Neural progenitor cell (in vitro differentiated cells): ENCODE results near the gene LUZP2. TPM values are rescaled to one million over a fixed set of nuclear protein-coding genes. Genes with fewer than 3 reads are reported as not detected.

ENCODE experiments used
- DNase-seq: peaks from one replicate; pipeline ENCODE4 v3.0.0-alpha.2; 2016; ENCODE audit warnings: low spot score
- H2AFZ ChIP-seq: fragments of 200-600 bp; sonication (generic); replicated peaks from 2 replicates; pipeline ENCODE4 v1.6.1; 2016; ENCODE audit warnings: antibody characterized with exemption
- H3F3A ChIP-seq: fragments of 200-600 bp; sonication (generic); 2 replicates; pipeline ENCODE4 v1.6.1; 2016; ENCODE audit warnings: antibody characterized with exemption, low read depth
- H3K27ac ChIP-seq: fragments of 200-600 bp; sonication (generic); 2 replicates; pipeline ENCODE4 v1.5.1; 2016; ENCODE audit warnings: mild to moderate bottlenecking
- H3K27me3 ChIP-seq: fragments of 200-600 bp; sonication (generic); 2 replicates; pipeline ENCODE4 v1.6.1; 2016; ENCODE audit warnings: mild to moderate bottlenecking, moderate library complexity
- H3K36me3 ChIP-seq: fragments of 200-600 bp; sonication (generic); 2 replicates; pipeline ENCODE4 v1.5.1; 2016
- H3K4me1 ChIP-seq: fragments of 200-600 bp; sonication (generic); 2 replicates; pipeline ENCODE4 v1.6.1; 2016; ENCODE audit warnings: mixed run types
- H3K4me2 ChIP-seq: fragments of 200-600 bp; sonication (generic); 2 replicates; pipeline ENCODE4 v1.6.1; 2016
- H3K4me3 ChIP-seq: fragments of 200-600 bp; sonication (generic); 2 replicates; pipeline ENCODE4 v1.5.1; 2016
- H3K79me2 ChIP-seq: fragments of 200-600 bp; sonication (generic); 2 replicates; pipeline ENCODE4 v1.6.1; 2016; ENCODE audit warnings: low read depth
- H3K9ac ChIP-seq: fragments of 200-600 bp; sonication (generic); 2 replicates; pipeline ENCODE4 v1.6.1; 2016
- H3K9me3 ChIP-seq: fragments of 200-600 bp; sonication (generic); 2 replicates; pipeline ENCODE4 v1.5.1; 2016; ENCODE audit warnings: low read depth
- H4K20me1 ChIP-seq: fragments of 200-600 bp; sonication (generic); 2 replicates; pipeline ENCODE4 v1.6.1; 2016; ENCODE audit warnings: low read depth
- H3K27ac Mint-ChIP-seq: 3 replicates; pipeline ENCODE4 v1.8.0; 2021; ENCODE audit warnings: mixed read lengths
- H3K27me3 Mint-ChIP-seq: 2 replicates; pipeline ENCODE4 v1.8.0; 2022; ENCODE audit warnings: low read depth, mild to moderate bottlenecking, inconsistent platforms, moderate library complexity, mixed read lengths; ENCODE audit not compliant: insufficient read depth
- H3K36me3 Mint-ChIP-seq: 3 replicates; pipeline ENCODE4 v1.8.0; 2021; ENCODE audit warnings: mixed read lengths
- H3K4me1 Mint-ChIP-seq: 3 replicates; pipeline ENCODE4 v1.8.0; 2021; ENCODE audit warnings: mixed read lengths
- H3K4me3 Mint-ChIP-seq: 3 replicates; pipeline ENCODE4 v1.8.0; 2021; ENCODE audit warnings: mild to moderate bottlenecking, moderate library complexity, mixed read lengths
- H3K9me3 Mint-ChIP-seq: 3 replicates; pipeline ENCODE4 v1.8.0; 2020; ENCODE audit warnings: mixed read lengths
- EZH2 ChIP-seq: fragments of 200-600 bp; sonication (generic); IDR thresholded peaks from 2 replicates; pipeline ENCODE4 v1.6.1; 2017; ENCODE audit warnings: antibody characterized with exemption, mild to moderate bottlenecking, moderate library complexity
- EZH2phosphoT487 ChIP-seq: fragments of 200-600 bp; sonication (generic); IDR thresholded peaks from 2 replicates; pipeline ENCODE4 v1.6.1; 2017; ENCODE audit warnings: antibody characterized with exemption
- total RNA-seq: library from RNA; depleted of rRNA; stranded (reverse); fragments of >200 nt; gene quantifications from 2 replicates; pipeline ENCODE4 v1.2.3, GENCODE V29; 2015; ENCODE audit warnings: low replicate concordance
- TF ChIP-seq, protein P1 (sequence below): fragments of 200-600 bp; sonication (generic); IDR thresholded peaks from 2 replicates; pipeline ENCODE4 v1.5.1; 2017; ENCODE audit warnings: antibody characterized with exemption, mild to moderate bottlenecking

LUZP2 gene
- total RNA-seq, 1 donor from 2014 or later, result 2.5 TPM

DNA sequence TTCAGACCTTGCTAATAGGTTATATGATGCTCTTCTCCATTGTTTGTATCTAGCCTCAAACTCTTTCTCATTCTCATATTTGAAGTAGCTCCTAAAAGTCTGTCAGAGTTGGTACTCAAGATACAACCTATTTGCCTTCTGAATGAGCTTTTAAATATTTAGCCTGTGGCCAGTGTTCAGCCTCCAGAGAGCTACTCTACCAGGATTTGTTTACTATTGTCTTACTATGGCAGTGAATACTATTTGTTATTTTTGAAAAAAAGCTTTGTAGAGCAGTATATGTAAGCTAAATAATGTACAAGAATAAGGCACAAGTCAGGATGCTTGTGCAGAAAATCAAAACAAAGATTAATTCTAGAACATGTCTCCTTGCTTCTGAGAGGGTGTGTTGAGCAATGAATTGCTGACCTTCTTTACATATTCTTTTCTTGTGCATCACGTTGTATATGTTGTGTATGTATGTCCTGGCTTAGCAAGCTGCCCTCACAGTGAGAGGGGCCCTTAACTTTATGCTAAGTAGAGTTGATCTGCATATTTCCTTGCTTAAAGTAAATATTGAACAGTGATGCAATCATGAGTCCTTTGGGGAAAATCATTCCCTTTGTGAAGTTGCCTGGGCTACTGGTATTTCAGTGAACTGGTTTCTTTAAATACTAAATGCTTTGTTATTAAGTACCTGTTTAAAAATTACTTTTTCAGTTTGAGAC, 438.0 kb downstream of the LUZP2 start:
- no peak overlapping the region for H3K9ac ChIP-seq
- H3K9me3 ChIP-seq, result no peaks in the 10 kb centered on the region
- no peak for DNase-seq
- H3F3A ChIP-seq, result no peaks in the 10 kb centered on the region
- no peaks in the 10 kb centered on the region for H3K79me2 ChIP-seq
- H3K4me2 ChIP-seq, result no peak overlapping the region
- Mint-ChIP-seq H3K36me3 (no peaks in the 10 kb centered on the region), H3K4me1 (no peaks in the 10 kb centered on the region), H3K27me3 (peaks cover 4% of the 10 kb centered on the region), H3K4me3 (no peak overlapping the region), H3K9me3 (peaks cover 5% of the 10 kb centered on the region), H3K27ac (no peak overlapping the region)
- TF ChIP-seq EZH2 (no peak), EZH2phosphoT487 (no peak)
- TF ChIP-seq, protein P1, sequence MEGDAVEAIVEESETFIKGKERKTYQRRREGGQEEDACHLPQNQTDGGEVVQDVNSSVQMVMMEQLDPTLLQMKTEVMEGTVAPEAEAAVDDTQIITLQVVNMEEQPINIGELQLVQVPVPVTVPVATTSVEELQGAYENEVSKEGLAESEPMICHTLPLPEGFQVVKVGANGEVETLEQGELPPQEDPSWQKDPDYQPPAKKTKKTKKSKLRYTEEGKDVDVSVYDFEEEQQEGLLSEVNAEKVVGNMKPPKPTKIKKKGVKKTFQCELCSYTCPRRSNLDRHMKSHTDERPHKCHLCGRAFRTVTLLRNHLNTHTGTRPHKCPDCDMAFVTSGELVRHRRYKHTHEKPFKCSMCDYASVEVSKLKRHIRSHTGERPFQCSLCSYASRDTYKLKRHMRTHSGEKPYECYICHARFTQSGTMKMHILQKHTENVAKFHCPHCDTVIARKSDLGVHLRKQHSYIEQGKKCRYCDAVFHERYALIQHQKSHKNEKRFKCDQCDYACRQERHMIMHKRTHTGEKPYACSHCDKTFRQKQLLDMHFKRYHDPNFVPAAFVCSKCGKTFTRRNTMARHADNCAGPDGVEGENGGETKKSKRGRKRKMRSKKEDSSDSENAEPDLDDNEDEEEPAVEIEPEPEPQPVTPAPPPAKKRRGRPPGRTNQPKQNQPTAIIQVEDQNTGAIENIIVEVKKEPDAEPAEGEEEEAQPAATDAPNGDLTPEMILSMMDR, result no peak
- no peaks in the 10 kb centered on the region for H3K36me3 ChIP-seq
- H3K27me3 ChIP-seq, result no peaks in the 10 kb centered on the region
- H2AFZ ChIP-seq, result no peak overlapping the region
- H3K4me1 ChIP-seq, result no peaks in the 10 kb centered on the region
- H3K27ac ChIP-seq, result no peak overlapping the region
- H4K20me1 ChIP-seq, result no peaks in the 10 kb centered on the region
- H3K4me3 ChIP-seq, result no peak overlapping the region

DNA sequence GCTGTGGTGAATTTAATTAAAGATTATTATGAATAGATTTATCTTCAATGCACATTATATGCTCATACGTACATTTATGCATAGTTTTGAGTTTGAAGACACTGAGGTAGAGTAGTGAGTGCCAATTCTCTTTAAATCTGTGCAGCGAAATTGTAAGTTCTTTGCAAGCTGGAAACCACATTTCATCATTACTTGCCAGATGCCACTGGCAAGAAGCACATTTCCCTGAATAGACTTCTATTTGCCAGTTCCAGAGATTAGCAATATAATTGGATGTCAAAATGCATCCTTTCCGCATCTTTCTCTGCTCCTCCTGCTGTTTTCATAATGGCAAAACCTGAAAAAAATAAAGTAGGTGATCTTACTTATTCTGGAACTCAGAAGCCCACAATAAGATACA, 448.0 kb downstream of the LUZP2 start:
- H3K4me3 ChIP-seq, result no peak overlapping the region
- no peaks in the 10 kb centered on the region for H3F3A ChIP-seq
- H3K27me3 ChIP-seq, result no peaks in the 10 kb centered on the region
- H3K27me3 Mint-ChIP-seq, result no peaks in the 10 kb centered on the region
- no peaks in the 10 kb centered on the region for H3K9me3 Mint-ChIP-seq
- H3K79me2 ChIP-seq, result no peaks in the 10 kb centered on the region
- no peak overlapping the region for H3K27ac Mint-ChIP-seq
- H3K4me1 Mint-ChIP-seq, result no peaks in the 10 kb centered on the region
- TF ChIP-seq EZH2 (no peak), EZH2phosphoT487 (no peak)
- TF ChIP-seq, protein P1, result no peak
- H3K36me3 ChIP-seq, result no peaks in the 10 kb centered on the region
- H3K9me3 ChIP-seq, result no peaks in the 10 kb centered on the region
- H3K4me2 ChIP-seq, result no peak overlapping the region
- no peak overlapping the region for H3K4me3 Mint-ChIP-seq
- H2AFZ ChIP-seq, result no peak overlapping the region
- no peaks in the 10 kb centered on the region for H3K4me1 ChIP-seq
- no peaks in the 10 kb centered on the region for H3K36me3 Mint-ChIP-seq
- no peak overlapping the region for H3K27ac ChIP-seq
- H4K20me1 ChIP-seq, result no peaks in the 10 kb centered on the region
- no peak for DNase-seq
- no peak overlapping the region for H3K9ac ChIP-seq

DNA sequence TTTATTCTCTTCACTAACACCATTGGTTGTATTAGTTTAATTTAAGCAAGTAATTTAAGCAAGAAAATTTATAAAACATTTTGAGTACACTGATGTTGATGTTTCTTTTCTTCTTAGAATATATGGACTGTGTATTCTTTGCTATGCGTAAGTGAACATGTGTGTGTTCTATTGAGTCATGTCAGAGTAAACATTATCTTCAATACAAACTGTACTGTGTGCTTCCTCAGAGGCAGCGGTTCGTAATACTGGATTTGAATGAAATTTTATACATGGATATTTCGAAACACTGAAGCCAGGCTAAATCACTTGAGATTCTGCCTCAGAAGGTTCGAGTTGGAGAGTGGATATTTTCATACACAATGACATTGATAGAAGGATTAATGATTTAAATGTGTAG, 452.6 kb downstream of the LUZP2 start:
- no peaks in the 10 kb centered on the region for H3K4me1 ChIP-seq
- no peaks in the 10 kb centered on the region for H4K20me1 ChIP-seq
- no peaks in the 10 kb centered on the region for H3K9me3 ChIP-seq
- H3F3A ChIP-seq, result no peaks in the 10 kb centered on the region
- H3K4me3 ChIP-seq, result no peak overlapping the region
- Mint-ChIP-seq H3K9me3 (no peaks in the 10 kb centered on the region), H3K27me3 (no peaks in the 10 kb centered on the region), H3K4me3 (no peak overlapping the region), H3K36me3 (no peaks in the 10 kb centered on the region), H3K27ac (no peak overlapping the region), H3K4me1 (no peaks in the 10 kb centered on the region)
- H3K36me3 ChIP-seq, result no peaks in the 10 kb centered on the region
- H3K9ac ChIP-seq, result no peak overlapping the region
- H2AFZ ChIP-seq, result no peak overlapping the region
- no peaks in the 10 kb centered on the region for H3K27me3 ChIP-seq
- TF ChIP-seq EZH2phosphoT487, result no peak
- no peak for TF ChIP-seq EZH2
- TF ChIP-seq, protein P1, result no peak
- H3K27ac ChIP-seq, result no peak overlapping the region
- no peaks in the 10 kb centered on the region for H3K79me2 ChIP-seq
- no peak for DNase-seq
- H3K4me2 ChIP-seq, result no peak overlapping the region
